CD4-positive, alpha-beta memory T cell (primary cell): Measurements from ENCODE around the gene IFITM10. TPM values are rescaled to one million over a fixed set of nuclear protein-coding genes. Genes with fewer than 3 reads are reported as not detected.

ENCODE experiments used
- CTCF ChIA-PET: fragments of 350-600 bp; sonication (Branson Sonifier 250); formaldehyde crosslinking; loops from one replicate; lab custom pipeline; 2021; ENCODE audit warnings: inconsistent platforms; ENCODE audit not compliant: partially characterized antibody; lab: Charles Lee
- POLR2A ChIA-PET: fragments of 350-600 bp; sonication (Branson Sonifier 250); formaldehyde crosslinking; loops from one replicate; lab custom pipeline; 2021; ENCODE audit not compliant: partially characterized antibody; lab: Charles Lee
- DNase-seq, 5 donors: peaks; one replicate each; pipeline versions ENCODE4 v3.0.0 to v3.0.0-alpha.2; 2020 to 2022; ENCODE audit warnings: mixed read lengths in 1 of 5
- H3K27ac ChIP-seq: one replicate; pipeline ENCODE4 v1.7.0; 2013; ENCODE audit warnings: low read depth, low read length
- H3K27me3 ChIP-seq: 2 replicates; pipeline ENCODE4 v1.7.0; 2013; ENCODE audit warnings: mild to moderate bottlenecking, low read length, moderate library complexity; ENCODE audit not compliant: insufficient read depth
- H3K36me3 ChIP-seq: 2 replicates; pipeline ENCODE4 v1.7.0; 2013; ENCODE audit warnings: mild to moderate bottlenecking, low read length, moderate library complexity; ENCODE audit not compliant: insufficient read depth
- H3K4me1 ChIP-seq: 2 replicates; pipeline ENCODE4 v1.7.0; 2013; ENCODE audit warnings: mild to moderate bottlenecking, low read length, moderate library complexity; ENCODE audit not compliant: insufficient read depth
- H3K4me3 ChIP-seq, 2 donors: one replicate each; pipeline ENCODE4 v1.7.0; 2013; ENCODE audit warnings: low read length in 2 of 2, mild to moderate bottlenecking in 1 of 2
- H3K9me3 ChIP-seq, 2 donors: one replicate each; pipeline ENCODE4 v1.7.0; 2013; ENCODE audit warnings: low read length in 2 of 2, control low read depth in 1 of 2; ENCODE audit not compliant: control insufficient read depth in 1 of 2
- H3K27ac Mint-ChIP-seq, 7 donors: one replicate each; pipeline ENCODE4 v1.8.0; 2020 to 2021; ENCODE audit warnings: mixed read lengths in 7 of 7, mild to moderate bottlenecking in 6 of 7, inconsistent platforms in 3 of 7, moderate library complexity in 3 of 7
- H3K27me3 Mint-ChIP-seq, 2 donors: one replicate each; pipeline ENCODE4 v1.8.0; 2020 to 2021; ENCODE audit warnings: mixed read lengths in 2 of 2
- H3K36me3 Mint-ChIP-seq, 2 donors: one replicate each; pipeline ENCODE4 v1.8.0; 2020 to 2021; ENCODE audit warnings: mixed read lengths in 2 of 2, inconsistent platforms in 1 of 2, mild to moderate bottlenecking in 1 of 2
- H3K4me1 Mint-ChIP-seq, 4 donors: one replicate each; pipeline ENCODE4 v1.8.0; 2020 to 2021; ENCODE audit warnings: mixed read lengths in 4 of 4, mild to moderate bottlenecking in 1 of 4
- H3K4me3 Mint-ChIP-seq, 8 donors: one replicate each; pipeline ENCODE4 v1.8.0; 2020 to 2021; ENCODE audit warnings: mixed read lengths in 8 of 8, mild to moderate bottlenecking in 7 of 8, moderate library complexity in 6 of 8, inconsistent platforms in 3 of 8
- H3K9me3 Mint-ChIP-seq, 8 donors: one replicate each; pipeline ENCODE4 v1.8.0; 2020 to 2021; ENCODE audit warnings: mixed read lengths in 8 of 8, mild to moderate bottlenecking in 5 of 8, inconsistent platforms in 3 of 8, moderate library complexity in 1 of 8
- intact Hi-C: fragments of 100-400 bp; cut with micrococcal nuclease; formaldehyde crosslinking; loops from one replicate; pipeline ENCODE4 v1.15.1; 2023
- polyA plus RNA-seq, 2 donors: library from polyadenylated mRNA; unstranded; fragments of 300-500 nt; fragmentation: Illumina TruSeq; gene quantifications; one replicate each; pipeline ENCODE4 v1.2.3, GENCODE V29; 2021
- total RNA-seq, 2 experiments: library from RNA; stranded (reverse); gene quantifications; one replicate each; pipeline ENCODE4 v1.2.3, GENCODE V29; 2021

IFITM10 gene
- total and polyA plus RNA-seq, 4 experiments from 2014 or later, result 1.6 to 1.8 TPM; not detected in 2

DNA sequence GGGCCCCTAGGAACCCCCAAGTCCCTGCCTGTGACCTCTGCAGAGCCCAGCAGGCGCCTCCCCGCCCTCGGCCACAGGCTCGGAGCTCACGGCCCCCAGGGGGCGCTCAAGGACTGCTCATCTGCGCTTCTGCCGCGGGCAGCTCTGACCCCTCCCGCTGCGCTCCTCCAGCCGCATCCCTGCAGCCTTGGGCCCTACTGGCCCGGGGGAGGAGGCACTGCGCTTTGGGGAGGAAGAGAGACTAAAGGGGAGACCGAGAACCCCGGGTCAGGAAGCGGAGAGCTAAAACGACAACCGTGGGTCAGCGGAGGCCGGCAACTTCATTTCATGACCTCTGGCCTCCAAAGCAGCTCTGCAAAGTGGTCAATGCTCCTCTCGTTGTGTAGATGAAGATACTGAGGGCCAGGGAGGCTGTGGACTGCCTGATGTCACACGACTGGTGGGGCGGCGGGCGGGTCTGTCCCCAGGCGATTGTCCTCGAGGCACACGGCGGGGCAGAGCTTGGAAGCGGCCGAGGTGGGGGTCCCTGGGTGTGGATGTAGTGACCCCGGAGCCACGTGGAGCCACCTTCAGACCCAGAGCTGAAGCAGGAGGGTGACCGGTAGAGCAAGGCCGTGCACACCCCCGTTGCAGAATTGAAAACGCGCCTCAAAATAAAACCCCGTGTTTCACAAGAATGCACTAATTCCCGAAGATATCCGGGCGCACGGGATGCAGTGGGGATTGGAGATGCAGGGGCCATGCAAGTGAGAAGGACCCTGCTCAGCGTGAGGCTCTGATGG lies 56.1 kb downstream of the IFITM10 start:
- CTCF ChIA-PET, result interaction anchor here (0.7 to 5.6 kb wide), 59 partner anchors 10 to 559 kb away, joined by 3 to 351 read pairs (median 4); partner anchors contain the start of genes CTSD, SYT8 and TNNI2
- Mint-ChIP-seq H3K36me3 (no peaks in the 10 kb centered on the region), H3K4me1 (peaks cover 3 to 8% (median 4%) of the 10 kb centered on the region in 4 donors), H3K9me3 (peaks cover 0 to 3% (median 0%) of the 10 kb centered on the region in 8 donors), H3K27me3 (peaks cover 12 to 24% of the 10 kb centered on the region in 2 donors), H3K4me3 (peak overlapping the region in 1 of 8 donors; percentile 20), H3K27ac (peak overlapping the region in 2 of 7 donors; percentile 18 to 46)
- Histone ChIP-seq H3K9me3 (no peaks in the 10 kb centered on the region), H3K4me1 (peaks cover 11% of the 10 kb centered on the region), H3K36me3 (no peaks in the 10 kb centered on the region), H3K27ac (no peak overlapping the region), H3K27me3 (peaks cover 4% of the 10 kb centered on the region), H3K4me3 (peak overlapping the region in 1 of 2 donors; percentile 19)
- intact Hi-C loops, result loop anchor here (1.0 to 10.0 kb wide), 2 partner anchors 138 to 191 kb away; no protein-coding TSS in a partner anchor
- POLR2A ChIA-PET, result interaction anchor here (0.7 to 2.0 kb wide), 8 partner anchors 42 to 457 kb away, joined by 3 to 25 read pairs (median 6); partner anchors contain the start of genes LSP1 and SYT8
- peak; percentile 50 to 75 (median 70) for DNase-seq

DNA sequence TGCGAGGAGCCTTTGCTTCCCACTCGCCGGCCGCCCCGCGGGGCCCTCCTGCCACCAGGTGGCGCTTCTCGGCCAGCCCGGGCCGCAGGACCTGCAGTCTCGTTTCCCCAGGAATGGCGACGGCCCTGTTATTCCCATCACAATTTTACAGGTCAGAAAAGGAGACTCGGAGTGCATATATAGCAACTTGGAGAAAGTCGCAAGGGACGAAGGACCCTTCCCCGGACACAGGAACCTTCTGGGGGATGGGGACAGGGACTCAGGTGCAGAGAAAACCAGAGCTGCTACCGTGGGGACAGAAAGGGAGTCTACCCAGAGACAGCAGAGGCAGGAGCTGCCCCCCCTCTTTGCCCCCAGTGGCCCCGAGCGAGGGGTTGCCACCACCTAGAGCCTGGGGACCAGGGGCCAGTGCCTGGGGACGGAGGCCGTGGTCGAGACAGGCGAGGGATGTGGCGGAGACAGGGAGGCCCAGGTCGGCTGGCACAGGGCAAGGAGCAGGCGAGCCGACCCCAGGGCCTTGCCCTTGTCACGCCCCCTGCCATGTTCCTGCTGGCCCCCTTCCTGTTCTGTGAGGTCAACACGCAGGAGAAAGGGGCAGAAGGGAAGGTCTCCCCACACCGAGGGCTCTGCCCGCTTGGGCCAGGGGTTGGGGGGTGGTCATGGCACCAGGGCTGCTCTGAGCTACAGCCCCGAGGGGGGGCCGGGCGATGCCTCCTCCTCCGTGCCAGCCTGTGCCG lies 56.9 kb downstream of the IFITM10 start:
- Histone ChIP-seq H3K4me1 (peaks cover 11% of the 10 kb centered on the region), H3K9me3 (no peaks in the 10 kb centered on the region), H3K27me3 (peaks cover 4% of the 10 kb centered on the region), H3K36me3 (no peaks in the 10 kb centered on the region), H3K27ac (no peak overlapping the region), H3K4me3 (peak overlapping the region; percentile 6 to 19)
- no peaks in the 10 kb centered on the region for H3K36me3 Mint-ChIP-seq
- H3K27ac Mint-ChIP-seq, result peak overlapping the region in 2 of 7 donors; percentile 19 to 49
- peak overlapping the region in 7 of 8 donors; percentile 62 to 81 (median 74) for H3K4me3 Mint-ChIP-seq
- intact Hi-C loops, result loop anchor here (1.0 to 10.0 kb wide), 3 partner anchors 139 to 459 kb away; no protein-coding TSS in a partner anchor
- ChIA-PET CTCF (interaction anchor here (0.7 to 5.6 kb wide), 57 partner anchors 11 to 558 kb away, joined by 3 to 351 read pairs (median 4); partner anchors contain the start of genes CTSD, SYT8 and TNNI2), POLR2A (interaction anchor here (0.7 to 2.0 kb wide), 8 partner anchors 41 to 458 kb away, joined by 3 to 25 read pairs (median 6); partner anchors contain the start of genes LSP1 and SYT8)
- H3K27me3 Mint-ChIP-seq, result peaks cover 12 to 25% of the 10 kb centered on the region in 2 donors
- peaks cover 3 to 8% (median 4%) of the 10 kb centered on the region in 4 donors for H3K4me1 Mint-ChIP-seq
- peak; percentile 53 to 74 (median 62) for DNase-seq
- peaks cover 0 to 2% (median 0%) of the 10 kb centered on the region in 8 donors for H3K9me3 Mint-ChIP-seq

GRCh38 chr11:1692708-1693326 lies 57.6 kb downstream of the IFITM10 start:
- Mint-ChIP-seq H3K27ac (peak overlapping the region in 1 of 7 donors; percentile 49), H3K36me3 (no peaks in the 10 kb centered on the region), H3K27me3 (peaks cover 12 to 23% of the 10 kb centered on the region in 2 donors), H3K4me1 (peaks cover 3 to 8% (median 4%) of the 10 kb centered on the region in 4 donors), H3K4me3 (peak overlapping the region in 3 of 8 donors; percentile 74 to 80 (median 78)), H3K9me3 (no peaks in the 10 kb centered on the region)
- no peaks in the 10 kb centered on the region for H3K9me3 ChIP-seq
- H3K4me1 ChIP-seq, result peaks cover 11% of the 10 kb centered on the region
- ChIA-PET CTCF (interaction anchor here (0.7 to 5.6 kb wide), 28 partner anchors 8 to 459 kb away, joined by 3 to 351 read pairs (median 8); partner anchors contain the start of genes LSP1 and SYT8), POLR2A (interaction anchor here (1.6 to 2.0 kb wide), 2 partner anchors 141 to 309 kb away, joined by 6 to 25 read pairs; partner anchors contain the start of gene SYT8)
- H3K36me3 ChIP-seq, result no peaks in the 10 kb centered on the region
- H3K27ac ChIP-seq, result no peak overlapping the region
- no peak overlapping the region for H3K4me3 ChIP-seq
- no peak for DNase-seq
- intact Hi-C loops, result loop anchor here (1.0 to 10.0 kb wide), 2 partner anchors 192 to 459 kb away; no protein-coding TSS in a partner anchor
- H3K27me3 ChIP-seq, result peaks cover 4% of the 10 kb centered on the region

- intact Hi-C loops, result loop anchor here (10.0 kb wide), 1 partner anchor 193 kb away; no protein-coding TSS in a partner anchor
- Mint-ChIP-seq H3K9me3 (no peaks in the 10 kb centered on the region), H3K4me1 (peaks cover 3 to 8% (median 4%) of the 10 kb centered on the region in 4 donors), H3K27ac (no peak overlapping the region), H3K36me3 (no peaks in the 10 kb centered on the region), H3K4me3 (peak overlapping the region in 1 of 8 donors; percentile 39), H3K27me3 (peaks cover 12 to 23% of the 10 kb centered on the region in 2 donors)
- Histone ChIP-seq H3K9me3 (no peaks in the 10 kb centered on the region), H3K27me3 (peaks cover 4% of the 10 kb centered on the region), H3K36me3 (no peaks in the 10 kb centered on the region), H3K4me1 (peaks cover 11% of the 10 kb centered on the region), H3K4me3 (no peak overlapping the region), H3K27ac (no peak overlapping the region)
- DNase-seq, result no peak
- CTCF ChIA-PET, result interaction anchor here (0.7 to 5.6 kb wide), 10 partner anchors 9 to 460 kb away, joined by 3 to 351 read pairs (median 20); partner anchors contain the start of genes LSP1 and SYT8
- POLR2A ChIA-PET, result interaction anchor here (0.6 kb wide), 1 partner anchor 310 kb away, joined by 3 read pairs; no protein-coding TSS in a partner anchor
Measured at GRCh38 chr11:1691878-1692707, 58.3 kb downstream of the IFITM10 start.

- Histone ChIP-seq H3K4me3 (no peak overlapping the region), H3K4me1 (peaks cover 11% of the 10 kb centered on the region), H3K27me3 (peaks cover 4% of the 10 kb centered on the region), H3K36me3 (no peaks in the 10 kb centered on the region), H3K9me3 (no peaks in the 10 kb centered on the region), H3K27ac (no peak overlapping the region)
- H3K36me3 Mint-ChIP-seq, result no peaks in the 10 kb centered on the region
- peaks cover 3 to 8% (median 4%) of the 10 kb centered on the region in 4 donors for H3K4me1 Mint-ChIP-seq
- no peaks in the 10 kb centered on the region for H3K9me3 Mint-ChIP-seq
- DNase-seq, result no peak
- H3K27ac Mint-ChIP-seq, result no peak overlapping the region
- H3K4me3 Mint-ChIP-seq, result no peak overlapping the region
- H3K27me3 Mint-ChIP-seq, result peaks cover 10 to 22% of the 10 kb centered on the region in 2 donors
- CTCF ChIA-PET, result interaction anchor here (1.1 to 5.6 kb wide), 6 partner anchors 10 to 460 kb away, joined by 3 to 351 read pairs (median 66); partner anchors contain the start of gene SYT8
- POLR2A ChIA-PET, result interaction anchor here (0.6 kb wide), 1 partner anchor 311 kb away, joined by 3 read pairs; no protein-coding TSS in a partner anchor
- intact Hi-C loops, result loop anchor here (10.0 kb wide), 1 partner anchor 194 kb away; no protein-coding TSS in a partner anchor
Measured at GRCh38 chr11:1691026-1691877, 59.1 kb downstream of the IFITM10 start.
